ENCODE data around the gene HPCAL4. TPM values are rescaled to one million over a fixed set of nuclear protein-coding genes. Genes with fewer than 3 reads are reported as not detected.

The HPCAL4 gene
- total and polyA plus RNA-seq, 12 donors: 0.07 to 3.7 (median 0.22) TPM

GRCh38 chr1:39713557-39713956 lies 22.3 kb upstream of the HPCAL4 start:
- Histone ChIP-seq H3K36me3 (no peaks in the 10 kb centered on the region), H3K27ac (no peak overlapping the region), H3K4me1 (peaks cover 0 to 3% (median 0%) of the 10 kb centered on the region in 9 donors), H3K9me3 (no peaks in the 10 kb centered on the region), H3K27me3 (peaks cover 0 to 41% (median 30%) of the 10 kb centered on the region in 7 donors), H3K4me3 (no peak overlapping the region)
- no peak for ATAC-seq
- TF ChIP-seq, protein P1, sequence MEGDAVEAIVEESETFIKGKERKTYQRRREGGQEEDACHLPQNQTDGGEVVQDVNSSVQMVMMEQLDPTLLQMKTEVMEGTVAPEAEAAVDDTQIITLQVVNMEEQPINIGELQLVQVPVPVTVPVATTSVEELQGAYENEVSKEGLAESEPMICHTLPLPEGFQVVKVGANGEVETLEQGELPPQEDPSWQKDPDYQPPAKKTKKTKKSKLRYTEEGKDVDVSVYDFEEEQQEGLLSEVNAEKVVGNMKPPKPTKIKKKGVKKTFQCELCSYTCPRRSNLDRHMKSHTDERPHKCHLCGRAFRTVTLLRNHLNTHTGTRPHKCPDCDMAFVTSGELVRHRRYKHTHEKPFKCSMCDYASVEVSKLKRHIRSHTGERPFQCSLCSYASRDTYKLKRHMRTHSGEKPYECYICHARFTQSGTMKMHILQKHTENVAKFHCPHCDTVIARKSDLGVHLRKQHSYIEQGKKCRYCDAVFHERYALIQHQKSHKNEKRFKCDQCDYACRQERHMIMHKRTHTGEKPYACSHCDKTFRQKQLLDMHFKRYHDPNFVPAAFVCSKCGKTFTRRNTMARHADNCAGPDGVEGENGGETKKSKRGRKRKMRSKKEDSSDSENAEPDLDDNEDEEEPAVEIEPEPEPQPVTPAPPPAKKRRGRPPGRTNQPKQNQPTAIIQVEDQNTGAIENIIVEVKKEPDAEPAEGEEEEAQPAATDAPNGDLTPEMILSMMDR (IDR thresholded peaks at IDR 0.05): no peak
- DNase-seq: no peak
- WGBS, 2 donors: 91 to 93% methylated on average over 5 of the region's 5 CpGs
- intact Hi-C loops (cut with DNase I): loop anchor here in 3 of 10 donors (5.0 to 10.0 kb wide), 4 partner anchors 36 to 106 kb away; no protein-coding TSS in a partner anchor

DNA sequence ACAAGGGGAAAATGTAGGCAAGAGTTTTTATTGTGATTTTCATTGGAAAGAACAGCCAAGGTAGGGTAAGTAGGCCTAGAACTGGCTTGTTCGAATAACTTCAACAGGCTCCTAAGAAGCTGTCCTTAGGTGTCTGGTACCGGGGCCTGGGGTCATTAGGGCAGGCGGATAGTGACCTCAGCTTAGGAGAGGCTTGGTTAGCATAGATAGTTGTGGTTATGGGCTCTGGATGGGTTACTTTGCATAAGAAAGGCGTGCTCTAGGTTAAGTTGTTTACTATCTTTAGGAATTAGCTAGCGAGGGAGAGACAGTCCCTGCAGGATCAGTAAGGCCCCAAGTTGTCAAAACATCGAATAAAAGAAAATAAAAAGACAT lies 20.7 kb upstream of the HPCAL4 start:
- H3K27me3 ChIP-seq: peaks cover 0 to 26% (median 19%) of the 10 kb centered on the region in 7 donors

DNA sequence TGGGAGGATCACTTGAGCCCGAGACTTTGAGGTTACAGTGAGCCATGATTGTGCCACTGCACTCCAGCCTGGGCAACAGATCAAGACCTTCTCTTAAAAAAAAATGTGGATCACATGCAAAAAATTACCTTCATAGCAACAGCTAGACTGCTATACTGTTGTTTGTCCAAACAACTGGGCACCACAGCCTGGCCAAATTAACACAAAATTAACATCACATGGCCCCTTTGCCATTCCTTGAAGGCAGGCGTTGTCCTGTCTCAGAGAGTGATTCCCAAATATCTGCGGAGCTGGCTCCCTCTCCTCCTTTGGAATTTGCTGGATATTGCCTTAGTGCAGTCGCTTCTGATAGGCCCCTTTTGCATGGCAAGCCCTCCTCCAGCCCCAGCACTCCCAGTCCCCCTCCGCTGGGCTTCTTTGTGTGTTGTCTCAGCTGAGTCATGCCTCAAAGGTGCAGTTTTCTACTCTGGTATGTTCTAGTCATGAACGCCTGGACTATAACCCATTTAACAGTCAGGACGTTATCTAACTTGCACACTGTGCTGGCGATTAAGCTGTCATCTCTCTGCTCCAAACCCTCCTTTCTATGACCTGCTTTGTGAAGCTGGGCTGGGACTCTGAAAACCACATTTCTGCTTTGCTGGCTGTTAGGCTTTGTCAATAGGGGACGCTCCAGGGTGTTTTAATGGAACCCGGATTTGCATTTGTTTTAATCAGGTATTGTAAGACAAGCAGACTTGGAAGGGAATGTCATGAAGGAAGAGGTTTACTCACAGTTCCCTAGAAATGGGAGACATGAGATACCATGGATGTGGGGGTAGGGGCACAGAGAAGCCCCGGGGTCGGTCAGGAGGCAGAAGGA lies 20.1 kb upstream of the HPCAL4 start:
- peaks cover 0 to 21% (median 17%) of the 10 kb centered on the region in 7 donors for H3K27me3 ChIP-seq
- ATAC-seq (no peak), DNase-seq (no peak)

More for the DNA sequence above, 20.7 kb upstream of the HPCAL4 start:
- Histone ChIP-seq H3K27ac (no peak overlapping the region), H3K36me3 (no peaks in the 10 kb centered on the region), H3K4me3 (no peak overlapping the region), H3K4me1 (peaks cover 0 to 3% (median 0%) of the 10 kb centered on the region in 9 donors), H3K9me3 (no peaks in the 10 kb centered on the region)
- DNase-seq: no peak
- WGBS, 2 donors: 76 to 78% methylated on average over 6 of the region's 6 CpGs
- TF ChIP-seq, protein P1 (IDR thresholded peaks at IDR 0.05): no peak
- ATAC-seq: no peak
- intact Hi-C loops (cut with DNase I): loop anchor here in 3 of 10 donors (5.0 to 10.0 kb wide), 4 partner anchors 35 to 105 kb away; no protein-coding TSS in a partner anchor

DNA sequence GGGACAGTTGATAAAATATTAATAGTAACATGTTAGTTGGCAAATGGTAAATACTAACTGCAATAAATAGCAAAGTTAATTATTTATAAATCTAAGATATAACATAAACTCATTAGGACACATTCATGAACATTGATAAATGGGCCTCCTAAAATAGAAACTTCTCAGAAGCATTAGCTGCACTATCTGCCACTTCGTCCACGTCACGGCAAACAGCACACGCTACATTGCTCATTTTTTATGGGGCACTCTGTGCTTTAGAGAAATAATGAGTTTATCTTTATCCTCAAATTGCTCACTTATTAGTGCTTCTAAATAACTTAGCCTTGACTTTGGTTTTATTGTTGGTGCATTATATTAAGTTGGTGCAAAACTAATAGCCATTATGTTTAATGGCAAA lies 16.3 kb upstream of the HPCAL4 start:
- intact Hi-C loops (cut with DNase I): no loop called here
- DNase-seq (no peak), ATAC-seq (no peak)
- TF ChIP-seq, protein P1 (IDR thresholded peaks at IDR 0.05): no peak
- WGBS, 2 donors: 61 to 70% methylated on average over 4 of the region's 4 CpGs
- no peak overlapping the region for H3K27ac ChIP-seq
- peaks cover 0 to 16% (median 5%) of the 10 kb centered on the region in 7 donors for H3K27me3 ChIP-seq
- no peaks in the 10 kb centered on the region for H3K9me3 ChIP-seq
- no peak overlapping the region for H3K4me3 ChIP-seq
- H3K4me1 ChIP-seq: peaks cover 0 to 3% (median 0%) of the 10 kb centered on the region in 9 donors
- H3K36me3 ChIP-seq: no peaks in the 10 kb centered on the region

More for the DNA sequence above, 20.1 kb upstream of the HPCAL4 start:
- TF ChIP-seq, protein P1 (IDR thresholded peaks at IDR 0.05): no peak
- Histone ChIP-seq H3K4me1 (peaks cover 0 to 3% (median 0%) of the 10 kb centered on the region in 9 donors), H3K9me3 (no peaks in the 10 kb centered on the region), H3K27ac (no peak overlapping the region), H3K36me3 (no peaks in the 10 kb centered on the region), H3K4me3 (no peak overlapping the region)
- WGBS, 2 donors: 52 to 59% methylated on average over 12 of the region's 12 CpGs
- intact Hi-C loops (cut with DNase I): loop anchor here in 3 of 10 donors (5.0 to 10.0 kb wide), 4 partner anchors 34 to 104 kb away; no protein-coding TSS in a partner anchor

All from heart right ventricle (tissue), 16 donors.